BLaER1 treated with 17β-estradiol and CSF1 and Interleukin-3, amounts not matched to agents 10 nM and 100 nM (cell line): ENCODE data around the gene GRM2.
A peak's percentile ranks its signal among the peaks of the same experiment; 100 is the strongest.
"Not testable (repeated sequence)": the region's sequence is repeated elsewhere in the genome, so short reads cannot be mapped to it uniquely, and the experiment has no call there.

Source experiments
- H3K27ac ChIP-seq, 11 experiments: shearing (Covaris generic); formaldehyde crosslinking; 2 replicates each; pipeline ENCODE4 v1.8.1; 2022
- H3K27me3 ChIP-seq, 11 experiments: shearing (Covaris generic); formaldehyde crosslinking; 2 replicates each; pipeline ENCODE4 v1.8.1; 2022
- H3K36me3 ChIP-seq, 11 experiments: shearing (Covaris generic); formaldehyde crosslinking; 2 replicates each; pipeline ENCODE4 v1.8.1; 2022
- H3K4me1 ChIP-seq, 10 experiments: shearing (Covaris generic); formaldehyde crosslinking; 2 replicates each; pipeline ENCODE4 v1.8.1; 2022
- H3K4me2 ChIP-seq, 11 experiments: shearing (Covaris generic); formaldehyde crosslinking; 2 replicates each; pipeline ENCODE4 v1.8.1; 2022
- H3K4me3 ChIP-seq, 10 experiments: shearing (Covaris generic); formaldehyde crosslinking; 2 replicates each; pipeline ENCODE4 v1.8.1; 2022
- H3K9ac ChIP-seq, 11 experiments: shearing (Covaris generic); formaldehyde crosslinking; 2 replicates each; pipeline ENCODE4 v1.8.1; 2022
- H3K9me3 ChIP-seq, 11 experiments: shearing (Covaris generic); formaldehyde crosslinking; replicated peaks in 1 of 11; 2 replicates each; pipeline ENCODE4 v1.8.1; 2022
- H4K20me1 ChIP-seq, 11 experiments: shearing (Covaris generic); formaldehyde crosslinking; 2 replicates each; pipeline ENCODE4 v1.8.1; 2022
- Cebpa-rat ChIP-seq, 11 experiments: shearing (Covaris generic); IDR thresholded peaks; 2 replicates each; pipeline ENCODE4 v1.8.1; 2022

The GRM2 gene

DNA sequence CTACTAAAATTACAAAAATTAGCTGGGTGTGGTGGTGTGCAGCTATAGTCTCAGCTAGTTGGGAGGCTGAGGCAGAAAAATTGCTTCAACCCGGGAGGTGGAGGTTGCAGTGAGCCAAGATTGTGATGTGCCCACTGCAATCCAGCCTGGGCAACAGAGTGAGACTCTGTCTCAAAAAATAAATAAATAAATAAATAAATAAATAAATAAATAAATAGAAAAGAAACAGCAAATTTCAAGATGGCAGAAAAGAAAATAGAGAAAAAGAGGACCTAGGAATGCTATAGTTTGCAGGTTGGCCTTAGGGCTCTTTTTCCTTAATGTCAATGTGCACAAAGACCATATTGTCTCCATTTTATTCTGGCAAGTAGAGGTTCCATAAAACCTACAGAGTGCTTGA, 44.0 kb downstream of the GRM2 start:
- Histone ChIP-seq H3K9ac (no peak overlapping the region), H3K4me1 (peaks cover 5 to 26% (median 12%) of the 10 kb centered on the region in 10 experiments; a peak in 18 of 20 replicates), H3K4me3 (no peak overlapping the region), H3K27me3 (no peaks in the 10 kb centered on the region), H3K4me2 (no peak overlapping the region), H4K20me1 (no peaks in the 10 kb centered on the region), H3K9me3 (peaks cover 33 to 50% (median 40%) of the 10 kb centered on the region in 11 experiments), H3K36me3 (no peaks in the 10 kb centered on the region), H3K27ac (no peak overlapping the region)
- no peak for TF ChIP-seq Cebpa-rat (IDR thresholded peaks at IDR 0.05)

DNA sequence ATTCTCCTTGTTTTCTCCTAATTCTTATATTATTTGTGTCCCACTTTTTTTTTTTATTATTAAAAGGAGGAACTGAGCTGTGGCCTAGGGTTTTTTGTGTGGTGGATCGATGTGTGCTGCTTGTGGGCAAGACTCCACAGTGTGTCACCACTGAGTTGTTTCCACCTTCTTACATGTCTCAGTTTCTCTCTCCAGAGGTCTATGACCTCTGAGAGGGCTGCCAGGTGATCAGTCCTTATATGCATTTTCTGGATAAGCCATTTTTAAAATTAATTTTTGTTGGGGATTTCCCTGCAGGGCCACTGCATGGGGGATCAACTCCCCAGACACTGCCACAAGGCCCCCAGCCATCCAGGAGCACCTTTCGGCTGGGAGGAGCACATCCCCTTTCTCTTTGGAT, 44.4 kb downstream of the GRM2 start:
- Histone ChIP-seq H3K4me3 (no peak overlapping the region), H3K9me3 (peaks cover 36 to 51% (median 43%) of the 10 kb centered on the region in 11 experiments), H3K27ac (no peak overlapping the region), H4K20me1 (no peaks in the 10 kb centered on the region), H3K27me3 (no peaks in the 10 kb centered on the region), H3K4me1 (peaks cover 5 to 26% (median 12%) of the 10 kb centered on the region in 10 experiments; a peak in 18 of 20 replicates), H3K4me2 (no peak overlapping the region), H3K9ac (no peak overlapping the region), H3K36me3 (no peaks in the 10 kb centered on the region)
- no peak for TF ChIP-seq Cebpa-rat (IDR thresholded peaks at IDR 0.05)

DNA sequence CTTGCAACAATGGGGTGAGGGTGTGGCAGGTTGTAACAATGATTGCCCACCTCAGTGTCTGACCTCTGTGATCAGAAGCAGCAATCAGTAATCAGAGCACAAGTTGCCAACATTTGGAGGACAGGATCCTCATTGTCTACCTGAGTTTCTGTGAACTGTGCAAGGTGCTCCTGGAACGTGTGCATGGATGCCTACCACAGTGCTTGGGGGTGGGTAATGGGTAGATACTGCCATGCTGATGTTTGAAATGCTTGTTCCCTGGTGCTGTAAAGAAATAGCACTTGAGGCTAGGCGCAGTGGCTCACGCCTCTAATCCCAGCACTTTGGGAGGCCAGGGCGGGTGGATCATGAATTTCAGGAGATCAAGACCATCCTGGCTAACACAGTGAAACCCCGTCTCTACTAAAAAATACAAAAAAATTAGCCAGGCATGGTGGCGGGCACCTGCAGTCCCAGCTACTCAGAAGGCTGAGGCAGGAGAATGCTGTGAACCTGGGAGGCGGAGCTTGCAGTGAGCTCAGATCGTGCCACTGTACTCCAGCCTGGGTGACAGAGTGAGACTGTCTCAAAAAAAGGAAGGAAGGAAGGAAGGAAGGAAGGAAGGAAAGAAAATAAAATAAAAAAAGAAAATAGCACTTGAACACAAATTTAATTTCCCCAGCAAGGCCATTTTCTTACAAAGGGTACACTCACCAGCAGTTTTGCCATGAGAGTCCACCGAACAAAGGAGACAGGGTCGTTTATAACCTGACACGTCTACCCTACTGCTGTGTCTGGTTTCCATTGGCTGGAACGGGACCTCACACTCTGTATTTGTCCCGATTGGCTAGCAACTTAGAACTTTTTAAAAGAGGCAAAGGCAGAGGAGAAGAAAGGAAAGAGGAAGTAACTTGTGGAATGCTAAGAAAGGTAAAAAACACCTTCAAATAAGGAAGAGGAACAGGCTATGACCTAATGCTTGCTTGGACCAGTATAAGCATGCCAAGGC, 47.2 kb downstream of the GRM2 start:
- Histone ChIP-seq H3K4me1 (peaks cover 5 to 26% (median 12%) of the 10 kb centered on the region in 10 experiments; a peak in 18 of 20 replicates), H3K4me3 (0 out of 20 replicates have a peak overlapping the region, but pooled peaks of 1 of the 10 experiments have one; percentile 20), H3K4me2 (peak overlapping the region in 10 of 11 experiments; percentile 18 to 70 (median 54); a peak in 17 of 22 replicates), H3K9me3 (peaks cover 12 to 32% (median 23%) of the 10 kb centered on the region in 11 experiments)
- not testable (repeated sequence) for H3K36me3 ChIP-seq, H3K27me3 ChIP-seq, H3K27ac ChIP-seq, H4K20me1 ChIP-seq, H3K9ac ChIP-seq

DNA sequence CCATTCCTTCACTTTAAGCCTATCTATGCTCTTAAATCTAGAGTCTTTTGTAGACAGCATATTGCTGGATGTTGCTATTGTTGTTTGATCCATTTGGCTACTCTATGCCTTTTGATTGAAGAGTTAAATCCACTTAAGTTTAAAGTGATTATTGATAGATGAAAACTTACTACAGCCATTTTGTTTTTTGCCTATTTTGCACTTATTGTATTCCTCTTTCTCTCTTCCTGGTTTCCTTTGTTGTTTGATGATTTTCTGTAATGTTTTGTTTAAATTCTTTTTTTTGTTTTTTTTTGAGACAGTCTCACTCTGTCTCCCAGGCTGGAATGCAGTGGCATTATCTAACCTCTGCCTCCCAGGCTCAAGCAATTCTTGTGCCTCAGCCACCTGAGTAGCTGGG, 52.3 kb downstream of the GRM2 start:
- Histone ChIP-seq H3K4me3 (no peak overlapping the region), H3K9me3 (peaks cover 35 to 63% (median 47%) of the 10 kb centered on the region in 11 experiments), H3K9ac (no peak overlapping the region), H3K4me2 (peak overlapping the region in 1 of 11 experiments; percentile 15; a peak in 1 of 22 replicates), H3K4me1 (peaks cover 3 to 16% (median 7%) of the 10 kb centered on the region in 10 experiments; a peak in 18 of 20 replicates), H3K27ac (no peak overlapping the region), H4K20me1 (no peaks in the 10 kb centered on the region), H3K36me3 (peaks cover 0 to 4% (median 0%) of the 10 kb centered on the region in 11 experiments; a peak in 2 of 22 replicates), H3K27me3 (no peaks in the 10 kb centered on the region)
- no peak for TF ChIP-seq Cebpa-rat (IDR thresholded peaks at IDR 0.05)
